ENCODE data around the gene NDUFAF2.

The NDUFAF2 gene

DNA sequence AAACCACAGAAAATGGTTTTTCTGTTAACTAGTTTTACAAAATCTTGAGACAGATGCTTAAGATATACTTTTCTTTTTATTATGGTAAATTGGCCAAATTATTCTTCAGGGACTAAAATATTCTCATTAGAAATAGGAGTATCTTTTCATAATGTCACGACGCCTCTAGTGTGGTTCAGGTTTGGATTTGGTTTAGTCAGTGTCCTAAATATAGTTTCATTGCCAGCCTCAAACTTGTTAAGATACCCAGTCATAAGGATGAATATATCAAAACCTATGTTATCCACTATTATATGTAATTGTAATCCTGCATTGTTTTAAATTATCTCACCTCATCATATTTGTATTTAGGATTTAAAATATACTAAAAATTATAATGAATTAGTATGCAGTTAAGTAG, 13.7 kb downstream of the NDUFAF2 start:
- TF ChIP-seq, protein P1, sequence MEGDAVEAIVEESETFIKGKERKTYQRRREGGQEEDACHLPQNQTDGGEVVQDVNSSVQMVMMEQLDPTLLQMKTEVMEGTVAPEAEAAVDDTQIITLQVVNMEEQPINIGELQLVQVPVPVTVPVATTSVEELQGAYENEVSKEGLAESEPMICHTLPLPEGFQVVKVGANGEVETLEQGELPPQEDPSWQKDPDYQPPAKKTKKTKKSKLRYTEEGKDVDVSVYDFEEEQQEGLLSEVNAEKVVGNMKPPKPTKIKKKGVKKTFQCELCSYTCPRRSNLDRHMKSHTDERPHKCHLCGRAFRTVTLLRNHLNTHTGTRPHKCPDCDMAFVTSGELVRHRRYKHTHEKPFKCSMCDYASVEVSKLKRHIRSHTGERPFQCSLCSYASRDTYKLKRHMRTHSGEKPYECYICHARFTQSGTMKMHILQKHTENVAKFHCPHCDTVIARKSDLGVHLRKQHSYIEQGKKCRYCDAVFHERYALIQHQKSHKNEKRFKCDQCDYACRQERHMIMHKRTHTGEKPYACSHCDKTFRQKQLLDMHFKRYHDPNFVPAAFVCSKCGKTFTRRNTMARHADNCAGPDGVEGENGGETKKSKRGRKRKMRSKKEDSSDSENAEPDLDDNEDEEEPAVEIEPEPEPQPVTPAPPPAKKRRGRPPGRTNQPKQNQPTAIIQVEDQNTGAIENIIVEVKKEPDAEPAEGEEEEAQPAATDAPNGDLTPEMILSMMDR (IDR thresholded peaks at IDR 0.05; ENCODE audit: insufficient read depth, low read length, poor library complexity, severe bottlenecking): no peak
- TF ChIP-seq EZH2phosphoT487 (conservative IDR thresholded peaks at IDR 0.05; ENCODE audit: low read length): no peak
- Histone ChIP-seq H3K4me2 (ENCODE audit: low read depth, low read length, poor library complexity, severe bottlenecking) (no peak overlapping the region), H3K9me2 (replicated peaks; ENCODE audit: insufficient read depth, low read length) (no peaks in the 10 kb centered on the region)

DNA sequence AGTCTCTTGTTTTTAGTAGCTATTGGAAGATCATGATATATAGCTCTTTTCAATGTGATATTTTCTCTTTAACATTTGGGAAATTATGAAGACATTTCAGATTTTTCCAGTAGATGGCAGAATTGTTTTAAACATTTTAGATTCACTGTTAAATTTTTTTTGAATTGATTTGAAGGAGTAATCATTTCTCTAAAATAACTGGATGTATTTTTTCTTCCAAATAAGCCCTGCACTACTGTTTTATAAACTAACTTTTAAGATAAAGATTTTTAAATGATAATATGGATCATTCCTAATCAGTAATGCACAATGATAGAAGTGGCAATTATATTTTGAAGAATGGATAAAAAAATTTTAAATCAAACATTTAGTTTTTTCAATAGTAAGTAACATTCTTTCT, 14.2 kb downstream of the NDUFAF2 start:
- no peak overlapping the region for H3K4me3 ChIP-seq (ENCODE audit: insufficient read depth, low read length, poor library complexity, severe bottlenecking)
- H3K36me3 ChIP-seq (ENCODE audit: low read length): 0 out of 2 replicates have a peak, but pooled peaks cover 3% of the 10 kb centered on the region
- H3K4me2 ChIP-seq (ENCODE audit: low read depth, low read length, poor library complexity, severe bottlenecking): no peak overlapping the region
- H3K9me3 ChIP-seq (ENCODE audit: insufficient read depth, low read length): peaks cover 7% of the 10 kb centered on the region; the same call in 1 of the 2 replicates
- no peaks in the 10 kb centered on the region for H3K27me3 ChIP-seq (ENCODE audit: low read length)
- H3K9me2 ChIP-seq (replicated peaks; ENCODE audit: insufficient read depth, low read length): no peaks in the 10 kb centered on the region
- H2AFZ ChIP-seq (ENCODE audit: low read depth, low read length, severe bottlenecking): no peak overlapping the region
- no peak overlapping the region for H3K9ac ChIP-seq (ENCODE audit: low read length)
- H3K27ac ChIP-seq (ENCODE audit: low read depth, low read length): no peak overlapping the region
- peaks cover 8% of the 10 kb centered on the region; the same call in 1 of the 2 replicates for H3F3A ChIP-seq (ENCODE audit: insufficient read depth)
- no peaks in the 10 kb centered on the region; the same call in 1 of the 2 replicates for H4K20me1 ChIP-seq (ENCODE audit: low read depth, low read length)
- TF ChIP-seq, protein P1 (IDR thresholded peaks at IDR 0.05; ENCODE audit: insufficient read depth, low read length, poor library complexity, severe bottlenecking): no peak
- TF ChIP-seq EZH2phosphoT487 (conservative IDR thresholded peaks at IDR 0.05; ENCODE audit: low read length): no peak
- peaks cover 40% of the 10 kb centered on the region; the same call in 1 of the 2 replicates for H3K79me2 ChIP-seq (ENCODE audit: insufficient read depth, low read length)

More for the DNA sequence above, 13.7 kb downstream of the NDUFAF2 start:
- Histone ChIP-seq H3F3A (ENCODE audit: insufficient read depth) (peaks cover 8% of the 10 kb centered on the region; the same call in 1 of the 2 replicates), H2AFZ (ENCODE audit: low read depth, low read length, severe bottlenecking) (no peak overlapping the region), H3K27me3 (ENCODE audit: low read length) (no peaks in the 10 kb centered on the region), H3K27ac (ENCODE audit: low read depth, low read length) (no peak overlapping the region), H3K36me3 (ENCODE audit: low read length) (0 out of 2 replicates have a peak, but pooled peaks cover 3% of the 10 kb centered on the region), H4K20me1 (ENCODE audit: low read depth, low read length) (no peaks in the 10 kb centered on the region; the same call in 1 of the 2 replicates), H3K9me3 (ENCODE audit: insufficient read depth, low read length) (peaks cover 7% of the 10 kb centered on the region; the same call in 1 of the 2 replicates), H3K4me3 (ENCODE audit: insufficient read depth, low read length, poor library complexity, severe bottlenecking) (no peak overlapping the region), H3K79me2 (ENCODE audit: insufficient read depth, low read length) (peaks cover 45% of the 10 kb centered on the region; the same call in 1 of the 2 replicates), H3K9ac (ENCODE audit: low read length) (no peak overlapping the region)

DNA sequence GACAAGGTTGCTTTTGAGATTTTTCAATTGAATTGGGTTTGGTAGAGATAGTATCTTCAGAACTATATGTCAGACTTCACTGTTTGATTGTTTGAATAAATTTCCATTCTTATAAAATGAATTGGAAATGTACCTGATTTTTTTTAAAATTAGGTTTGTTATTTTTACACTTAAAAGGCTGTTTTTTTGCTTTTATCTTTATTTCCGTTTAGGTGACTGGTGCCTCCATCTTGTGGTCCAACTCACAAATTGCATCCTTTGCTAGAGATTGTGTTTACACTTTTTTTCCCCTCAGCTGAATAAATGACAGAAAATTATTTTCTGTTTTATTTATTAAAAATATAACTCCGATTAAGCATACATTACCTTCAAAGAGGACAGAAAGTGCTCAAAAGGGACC, 15.6 kb downstream of the NDUFAF2 start:
- H3K27me3 ChIP-seq (ENCODE audit: low read length): no peaks in the 10 kb centered on the region
- no peak overlapping the region for H3K9ac ChIP-seq (ENCODE audit: low read length)
- TF ChIP-seq, protein P1 (IDR thresholded peaks at IDR 0.05; ENCODE audit: insufficient read depth, low read length, poor library complexity, severe bottlenecking): peak; percentile 56
- TF ChIP-seq EZH2phosphoT487 (conservative IDR thresholded peaks at IDR 0.05; ENCODE audit: low read length): no peak
- no peaks in the 10 kb centered on the region; the same call in 1 of the 2 replicates for H4K20me1 ChIP-seq (ENCODE audit: low read depth, low read length)
- H3K9me3 ChIP-seq (ENCODE audit: insufficient read depth, low read length): no peaks in the 10 kb centered on the region
- H3K4me3 ChIP-seq (ENCODE audit: insufficient read depth, low read length, poor library complexity, severe bottlenecking): no peak overlapping the region
- H3F3A ChIP-seq (ENCODE audit: insufficient read depth): peaks cover 8% of the 10 kb centered on the region; the same call in 1 of the 2 replicates
- H3K36me3 ChIP-seq (ENCODE audit: low read length): no peaks in the 10 kb centered on the region
- peaks cover 26% of the 10 kb centered on the region; the same call in 1 of the 2 replicates for H3K79me2 ChIP-seq (ENCODE audit: insufficient read depth, low read length)
- H3K27ac ChIP-seq (ENCODE audit: low read depth, low read length): 0 out of 2 replicates have a peak overlapping the region, but pooled peaks have one; percentile 2
- H3K4me2 ChIP-seq (ENCODE audit: low read depth, low read length, poor library complexity, severe bottlenecking): peak overlapping the region; percentile 33
- H2AFZ ChIP-seq (ENCODE audit: low read depth, low read length, severe bottlenecking): peak overlapping the region; percentile 23
- no peaks in the 10 kb centered on the region for H3K9me2 ChIP-seq (replicated peaks; ENCODE audit: insufficient read depth, low read length)

All from SU-DHL-6 (cell line).